Measurements from ENCODE around the gene ATG9A.

ATG9A gene

DNA sequence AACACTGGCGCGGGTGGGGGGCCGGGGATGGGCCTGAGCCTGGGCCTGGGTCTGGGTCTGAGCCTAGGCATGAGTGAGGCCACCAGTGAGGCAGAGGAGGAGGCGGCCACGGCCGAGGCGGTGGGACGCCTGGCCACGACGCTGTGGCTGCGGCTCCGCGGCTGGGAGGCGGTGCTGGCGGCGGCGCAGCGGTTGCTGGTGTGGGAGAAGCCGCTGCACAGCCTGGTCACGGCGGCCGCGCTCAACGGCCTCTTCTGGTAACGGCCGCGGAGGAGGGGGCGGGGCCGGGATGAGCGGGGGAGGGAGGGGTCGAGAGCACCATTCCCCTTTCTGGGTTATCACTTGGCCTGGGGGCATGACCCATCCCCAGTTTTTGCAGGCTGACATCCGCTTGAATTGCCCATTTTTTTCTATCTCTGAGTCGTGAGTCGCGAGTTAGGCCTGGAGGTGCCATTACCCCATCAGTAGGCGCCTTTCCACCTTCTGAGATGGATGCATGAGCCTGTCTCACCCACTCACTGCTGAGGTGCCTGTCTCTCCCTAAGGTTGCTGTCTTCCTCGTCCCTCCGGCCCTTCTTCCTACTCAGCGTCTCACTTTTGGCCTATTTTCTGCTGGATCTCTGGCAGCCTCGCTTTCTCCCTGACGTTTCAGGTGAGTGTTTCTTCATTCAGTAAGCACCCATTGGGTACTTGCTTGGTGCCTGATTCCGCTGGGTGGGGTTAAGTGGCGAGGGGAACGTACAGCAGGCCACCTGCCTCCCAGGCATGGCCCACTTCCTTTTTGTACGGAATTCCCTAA is 50.9 kb downstream of the ATG9A start:
- no peak for DNase-seq (ENCODE audit: low read depth in 3 of 3)

GRCh38 chr2:219177552-219178376 is 51.7 kb downstream of the ATG9A start, which contains the start of gene RETREG2:
Gene RETREG2, plus strand, starts transcription at chr2:219178275. Its CDS starts 78 bp downstream, at chr2:219178353.
- DNase-seq (ENCODE audit: low read depth in 3 of 3) = peak; percentile 55 to 78 (median 61)

GRCh38 chr2:219176818-219177551 is 52.5 kb downstream of the ATG9A start, which contains the start of gene CNPPD1:
Gene CNPPD1, minus strand, starts transcription at chr2:219176925. Its CDS starts 97 bp downstream, at chr2:219176828.
- peak; percentile 74 to 90 (median 77) for DNase-seq (ENCODE audit: low read depth in 3 of 3)

- no peak for DNase-seq (ENCODE audit: low read depth in 3 of 3)
Measured at GRCh38 chr2:219175928-219176817, 53.3 kb downstream of the ATG9A start.

GRCh38 chr2:219175486-219175885 is 54.0 kb downstream of the ATG9A start:
- no peak for DNase-seq (ENCODE audit: low read depth in 3 of 3)

- no peak for DNase-seq (ENCODE audit: low read depth in 3 of 3)
Measured at GRCh38 chr2:219174801-219175200, 54.6 kb downstream of the ATG9A start.

DNA sequence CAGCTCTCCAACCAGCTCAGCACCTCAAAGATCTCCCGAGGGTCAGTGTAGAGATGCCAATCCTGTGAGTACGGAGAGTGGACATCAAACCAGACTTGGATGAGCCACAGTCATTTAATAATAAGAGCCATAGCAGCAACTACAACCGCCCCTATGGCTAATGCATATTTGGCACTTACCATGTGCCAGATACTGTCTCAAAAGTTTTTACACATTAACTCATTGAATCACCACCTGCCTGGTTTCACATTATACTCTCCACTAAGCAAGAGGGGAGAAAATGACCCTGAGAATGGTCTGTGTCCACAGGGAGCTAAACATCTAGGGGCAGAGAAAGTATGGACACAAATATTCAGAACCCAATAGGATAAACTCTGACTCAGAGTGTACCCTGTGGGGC is 55.3 kb downstream of the ATG9A start:
- DNase-seq (ENCODE audit: low read depth in 3 of 3) = no peak

- DNase-seq (ENCODE audit: low read depth in 3 of 3) = no peak
Measured at GRCh38 chr2:219173176-219173575, 56.3 kb downstream of the ATG9A start.

DNA sequence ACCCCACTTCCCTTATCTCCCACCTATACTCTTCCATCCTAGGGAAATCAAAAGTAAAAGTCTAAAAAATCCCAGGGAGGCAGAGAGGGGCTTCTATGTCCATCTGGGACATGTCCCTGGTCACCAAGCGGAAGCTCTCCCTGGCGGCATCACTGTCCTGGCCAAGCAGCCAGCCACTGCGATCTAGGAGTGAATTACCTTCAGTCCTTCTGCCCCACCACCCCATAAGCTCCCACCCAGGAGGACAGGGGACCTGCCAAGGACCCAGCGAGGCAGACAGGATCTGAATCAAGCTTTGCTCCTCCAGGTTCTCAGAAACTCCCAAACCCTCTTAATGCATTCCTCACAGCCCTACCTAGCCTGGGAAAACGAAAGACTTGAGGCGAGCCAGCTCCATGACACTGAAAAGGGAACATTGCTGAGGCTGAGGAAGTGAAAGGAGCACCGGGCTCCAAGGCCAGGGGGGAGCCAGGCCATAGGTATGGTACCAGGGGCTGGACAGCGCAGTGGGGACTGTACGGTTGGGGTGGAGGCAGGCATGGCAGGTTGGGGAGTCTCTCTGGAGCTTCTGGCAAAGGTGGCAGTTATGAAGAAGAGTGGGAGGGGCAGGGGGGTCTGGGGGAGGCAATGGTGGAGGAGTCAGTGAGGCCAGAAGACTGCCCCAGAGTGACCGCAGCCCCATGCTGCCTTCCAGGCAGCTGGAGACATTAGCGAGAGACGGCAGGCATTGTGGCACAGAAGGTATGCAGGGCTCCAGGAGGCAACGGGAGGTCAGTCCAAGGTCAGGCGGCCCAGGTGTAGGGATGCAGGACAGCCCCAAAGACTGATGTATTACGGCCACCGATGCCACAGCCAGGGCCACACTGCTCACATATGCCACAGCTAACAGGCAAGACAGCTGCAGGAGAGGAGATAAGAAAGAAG is 56.9 kb downstream of the ATG9A start:
- no peak for DNase-seq (ENCODE audit: low read depth in 3 of 3)

DNA sequence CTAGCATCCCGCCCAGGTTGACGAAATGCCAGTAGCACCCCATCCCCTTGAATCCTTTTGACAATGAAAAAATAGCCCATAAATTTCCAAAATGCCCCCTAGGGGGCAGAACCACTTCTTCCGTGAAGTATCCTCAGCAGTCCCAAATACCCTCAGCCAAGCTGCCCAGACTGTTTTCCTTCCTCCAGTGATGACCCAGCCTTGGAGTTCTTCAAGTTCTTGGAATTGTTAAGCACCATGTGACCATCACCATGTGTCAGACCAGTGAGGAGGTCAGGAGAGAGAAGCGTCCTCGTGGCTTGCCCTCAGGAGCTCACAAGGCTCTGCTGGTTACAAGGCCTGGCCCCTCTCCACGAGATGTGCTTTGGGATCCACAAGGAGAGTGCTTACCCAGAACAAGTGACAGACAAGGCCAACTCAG is 58.2 kb downstream of the ATG9A start:
- no peak for DNase-seq (ENCODE audit: low read depth in 3 of 3)

GRCh38 chr2:219169930-219170654 is 59.3 kb downstream of the ATG9A start, which contains the start of gene SLC23A3:
Gene SLC23A3, minus strand, starts transcription at chr2:219170029. Its CDS starts 45 bp downstream, at chr2:219169984.
- DNase-seq (ENCODE audit: low read depth in 3 of 3) = no peak
